Measurements from ENCODE around the gene SLC7A10.

DNA sequence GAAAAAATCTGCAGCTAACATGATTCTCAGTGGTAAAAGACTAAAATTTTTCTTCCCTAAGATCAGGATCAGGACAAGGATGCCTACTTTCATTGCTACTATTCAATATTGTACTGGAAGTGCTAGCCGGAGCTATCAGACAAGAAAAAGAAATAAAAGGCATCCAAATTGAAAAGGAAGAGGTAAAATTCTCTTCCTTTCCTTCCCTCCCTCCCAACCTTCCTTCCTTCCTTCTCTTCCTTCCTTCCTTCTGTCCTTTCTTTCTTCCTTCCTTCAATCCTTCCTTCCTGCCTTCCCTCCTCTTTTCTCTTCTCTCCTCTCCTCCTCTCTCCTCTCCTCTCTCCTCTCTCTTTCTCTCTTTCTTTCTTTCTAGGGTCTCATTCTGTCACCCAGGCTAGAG, 58.2 kb downstream of the SLC7A10 start:
- TF ChIP-seq CTCF (IDR thresholded peaks at IDR 0.05): no peak
- TF ChIP-seq POLR2A (IDR thresholded peaks at IDR 0.05): no peak
